Measurements from ENCODE around the gene KRTAP20-1. TPM values are rescaled to one million over a fixed set of nuclear protein-coding genes. Genes with fewer than 3 reads are reported as not detected.

Gene KRTAP20-1
- total RNA-seq, 2 donors from 2014 or later = not detected

GRCh38 chr21:30579346-30579745 lies 36.9 kb upstream of the KRTAP20-1 start:
- Histone ChIP-seq H3K9me3 (ENCODE audit: control insufficient read depth, low read length) (no peaks in the 10 kb centered on the region), H3K9ac (ENCODE audit: extremely low read depth, low read length, poor library complexity, severe bottlenecking) (no peak overlapping the region), H3K4me3 (ENCODE audit: low read length) (no peak overlapping the region), H3K27me3 (ENCODE audit: control insufficient read depth, insufficient read depth, low read length, poor library complexity, severe bottlenecking) (peaks cover 36% of the 10 kb centered on the region), H3K36me3 (ENCODE audit: control insufficient read depth, insufficient read depth, low read length) (no peaks in the 10 kb centered on the region), H3K4me1 (ENCODE audit: control insufficient read depth, insufficient read depth, low read length) (no peaks in the 10 kb centered on the region), H3K27ac (ENCODE audit: low read depth, low read length) (no peak overlapping the region)
- Mint-ChIP-seq H3K9me3 (peaks cover 5% of the 10 kb centered on the region), H3K4me3 (no peak overlapping the region), H3K4me1 (no peaks in the 10 kb centered on the region), H3K36me3 (ENCODE audit: low read depth) (no peaks in the 10 kb centered on the region), H3K27ac (no peak overlapping the region), H3K27me3 (ENCODE audit: insufficient read depth) (no peaks in the 10 kb centered on the region)
- 86 to 96% methylated on average over 1 of the region's 1 CpG for WGBS, 2 experiments (ENCODE audit: insufficient coverage in 1 of 2, insufficient read length in 1 of 2)
- TF ChIP-seq, protein P1, sequence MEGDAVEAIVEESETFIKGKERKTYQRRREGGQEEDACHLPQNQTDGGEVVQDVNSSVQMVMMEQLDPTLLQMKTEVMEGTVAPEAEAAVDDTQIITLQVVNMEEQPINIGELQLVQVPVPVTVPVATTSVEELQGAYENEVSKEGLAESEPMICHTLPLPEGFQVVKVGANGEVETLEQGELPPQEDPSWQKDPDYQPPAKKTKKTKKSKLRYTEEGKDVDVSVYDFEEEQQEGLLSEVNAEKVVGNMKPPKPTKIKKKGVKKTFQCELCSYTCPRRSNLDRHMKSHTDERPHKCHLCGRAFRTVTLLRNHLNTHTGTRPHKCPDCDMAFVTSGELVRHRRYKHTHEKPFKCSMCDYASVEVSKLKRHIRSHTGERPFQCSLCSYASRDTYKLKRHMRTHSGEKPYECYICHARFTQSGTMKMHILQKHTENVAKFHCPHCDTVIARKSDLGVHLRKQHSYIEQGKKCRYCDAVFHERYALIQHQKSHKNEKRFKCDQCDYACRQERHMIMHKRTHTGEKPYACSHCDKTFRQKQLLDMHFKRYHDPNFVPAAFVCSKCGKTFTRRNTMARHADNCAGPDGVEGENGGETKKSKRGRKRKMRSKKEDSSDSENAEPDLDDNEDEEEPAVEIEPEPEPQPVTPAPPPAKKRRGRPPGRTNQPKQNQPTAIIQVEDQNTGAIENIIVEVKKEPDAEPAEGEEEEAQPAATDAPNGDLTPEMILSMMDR (conservative IDR thresholded peaks at IDR 0.05) = no peak
- no peak for DNase-seq

- Histone ChIP-seq H3K9me3 (ENCODE audit: control insufficient read depth, low read length) (no peaks in the 10 kb centered on the region), H3K27me3 (ENCODE audit: control insufficient read depth, insufficient read depth, low read length, poor library complexity, severe bottlenecking) (peaks cover 36% of the 10 kb centered on the region), H3K36me3 (ENCODE audit: control insufficient read depth, insufficient read depth, low read length) (no peaks in the 10 kb centered on the region), H3K9ac (ENCODE audit: extremely low read depth, low read length, poor library complexity, severe bottlenecking) (no peak overlapping the region), H3K4me1 (ENCODE audit: control insufficient read depth, insufficient read depth, low read length) (no peaks in the 10 kb centered on the region), H3K27ac (ENCODE audit: low read depth, low read length) (no peak overlapping the region), H3K4me3 (ENCODE audit: low read length) (no peak overlapping the region)
- TF ChIP-seq, protein P1 (conservative IDR thresholded peaks at IDR 0.05) = no peak
- no peaks in the 10 kb centered on the region for H3K4me1 Mint-ChIP-seq
- H3K36me3 Mint-ChIP-seq (ENCODE audit: low read depth) = no peaks in the 10 kb centered on the region
- WGBS, 2 experiments (ENCODE audit: insufficient coverage in 1 of 2, insufficient read length in 1 of 2) = 73 to 83% methylated on average over 2 to 3 of the region's 3 CpGs
- no peak overlapping the region for H3K4me3 Mint-ChIP-seq
- no peaks in the 10 kb centered on the region for H3K27me3 Mint-ChIP-seq (ENCODE audit: insufficient read depth)
- no peak overlapping the region for H3K27ac Mint-ChIP-seq
- DNase-seq = no peak
- H3K9me3 Mint-ChIP-seq = peaks cover 11% of the 10 kb centered on the region
These were observed 36.1 kb upstream of the KRTAP20-1 start for GRCh38 chr21:30580132-30580531.

DNA sequence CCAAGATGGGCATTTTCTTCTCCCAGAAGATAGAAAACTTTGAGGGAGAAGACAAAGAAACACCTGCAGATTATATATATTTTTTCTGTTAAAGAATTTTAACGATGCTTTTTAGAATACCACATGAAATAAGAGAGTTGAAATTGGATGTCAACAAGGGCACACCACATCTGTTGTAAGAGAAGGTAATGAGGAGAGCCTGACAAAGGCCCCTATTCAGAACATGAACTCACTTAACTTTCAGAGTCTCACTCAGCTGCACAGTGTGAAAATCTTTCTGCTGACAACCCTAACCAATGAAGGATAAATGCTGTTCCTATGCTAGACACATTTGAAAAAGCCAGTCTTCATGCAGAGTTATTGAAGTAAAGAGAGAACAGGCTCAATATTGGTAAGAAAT lies 33.4 kb upstream of the KRTAP20-1 start:
- no peak overlapping the region for H3K4me3 ChIP-seq (ENCODE audit: low read length)
- no peak overlapping the region for H3K4me3 Mint-ChIP-seq
- DNase-seq = no peak
- no peaks in the 10 kb centered on the region for H3K36me3 Mint-ChIP-seq (ENCODE audit: low read depth)
- H3K36me3 ChIP-seq (ENCODE audit: control insufficient read depth, insufficient read depth, low read length) = no peaks in the 10 kb centered on the region
- no peaks in the 10 kb centered on the region for H3K4me1 Mint-ChIP-seq
- H3K4me1 ChIP-seq (ENCODE audit: control insufficient read depth, insufficient read depth, low read length) = no peaks in the 10 kb centered on the region
- TF ChIP-seq, protein P1 (conservative IDR thresholded peaks at IDR 0.05) = no peak
- H3K27me3 Mint-ChIP-seq (ENCODE audit: insufficient read depth) = no peaks in the 10 kb centered on the region
- no peak overlapping the region for H3K9ac ChIP-seq (ENCODE audit: extremely low read depth, low read length, poor library complexity, severe bottlenecking)
- H3K27me3 ChIP-seq (ENCODE audit: control insufficient read depth, insufficient read depth, low read length, poor library complexity, severe bottlenecking) = peaks cover 15% of the 10 kb centered on the region
- no peaks in the 10 kb centered on the region for H3K9me3 ChIP-seq (ENCODE audit: control insufficient read depth, low read length)
- H3K27ac ChIP-seq (ENCODE audit: low read depth, low read length) = no peak overlapping the region
- H3K9me3 Mint-ChIP-seq = peaks cover 18% of the 10 kb centered on the region
- 90% methylated on average over 1 of the region's 1 CpG; no CpG with 5 or more reads in 1 of the 2 experiments for WGBS, 2 experiments (ENCODE audit: insufficient coverage in 1 of 2, insufficient read length in 1 of 2)
- no peak overlapping the region for H3K27ac Mint-ChIP-seq
